Cortex of kidney (tissue), 1 donor: ENCODE results near the gene CFAP99.

Source experiments
- DNase-seq: peaks from one replicate; lab custom pipeline; 2025; lab: John Stamatoyannopoulos, UW

CFAP99 gene

DNA sequence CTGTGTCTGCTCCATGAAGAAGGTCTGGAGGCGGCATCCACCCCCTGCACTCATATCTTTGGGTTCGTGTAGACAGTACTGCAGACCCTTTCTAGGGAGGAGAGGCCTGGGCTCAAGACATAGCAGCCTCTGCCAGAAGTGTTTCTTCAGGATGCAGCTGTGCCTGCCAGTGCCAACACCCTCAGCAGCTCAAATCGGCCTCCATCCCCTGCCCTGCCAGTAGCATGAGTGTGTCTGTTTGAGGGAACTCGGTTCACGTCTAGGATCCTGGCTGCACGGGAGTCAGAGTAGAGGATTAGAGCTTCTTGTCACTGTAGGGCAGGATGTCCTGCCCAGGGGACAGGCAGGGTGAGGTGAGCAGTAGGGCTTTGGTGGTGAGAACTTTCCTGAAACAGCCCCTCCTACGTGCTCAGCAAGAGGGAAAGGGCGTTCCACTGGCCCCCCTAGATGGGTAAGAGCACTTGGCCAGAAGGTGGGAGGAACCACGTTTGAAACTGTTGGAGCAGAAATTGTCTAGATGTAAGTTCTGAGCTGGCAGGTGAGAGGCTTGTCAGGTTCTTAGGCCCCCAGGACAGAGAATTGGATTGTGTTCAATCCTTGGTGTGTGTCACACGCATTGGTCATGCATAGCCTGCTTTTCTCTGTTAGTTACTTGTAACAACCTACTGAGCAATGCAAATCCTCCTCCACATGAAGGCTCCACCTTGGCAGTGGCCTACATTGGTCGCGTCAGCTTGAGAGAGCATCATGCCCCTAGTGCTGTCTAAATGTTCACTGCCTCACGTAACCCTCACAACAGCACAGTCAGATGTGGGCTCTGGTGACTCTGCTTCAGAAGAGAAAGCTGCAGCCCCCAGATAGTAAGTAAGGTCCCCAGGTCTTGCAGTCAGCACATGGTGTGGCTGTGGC lies 91.8 kb downstream of the CFAP99 start:
- DNase-seq: no peak

DNA sequence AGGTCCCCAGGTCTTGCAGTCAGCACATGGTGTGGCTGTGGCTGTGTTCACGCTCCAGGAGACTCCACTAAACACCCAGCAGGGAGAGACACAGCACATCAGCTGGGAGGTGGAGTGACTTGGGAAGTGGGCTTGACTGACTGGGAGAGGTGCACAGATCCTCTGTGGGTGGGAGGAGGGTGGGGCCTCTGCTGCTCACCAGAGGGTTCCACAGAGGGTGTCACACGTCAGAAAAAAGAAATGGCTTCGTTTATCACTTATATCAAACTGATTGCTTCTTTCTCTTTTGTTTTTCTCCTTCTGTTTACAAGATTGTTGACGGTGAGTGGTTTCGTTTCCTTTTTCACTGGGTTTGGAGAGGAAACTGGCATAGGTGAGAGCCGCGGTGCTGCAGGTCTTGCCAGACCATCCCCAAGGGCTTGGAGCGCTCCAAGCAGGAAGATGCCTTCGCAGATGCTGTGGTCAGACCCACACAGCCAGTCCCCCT lies 92.9 kb downstream of the CFAP99 start:
- no peak for DNase-seq
